ENCODE results near the gene LYRM9. TPM values are rescaled to one million over a fixed set of nuclear protein-coding genes. Genes with fewer than 3 reads are reported as not detected.

The LYRM9 gene
- total and polyA plus RNA-seq, 10 of the 15 experiments (the other 5 are each of a cell fraction or from before 2014, with no cell fraction given) = 1.8 to 8.3 (median 4.6) TPM

DNA sequence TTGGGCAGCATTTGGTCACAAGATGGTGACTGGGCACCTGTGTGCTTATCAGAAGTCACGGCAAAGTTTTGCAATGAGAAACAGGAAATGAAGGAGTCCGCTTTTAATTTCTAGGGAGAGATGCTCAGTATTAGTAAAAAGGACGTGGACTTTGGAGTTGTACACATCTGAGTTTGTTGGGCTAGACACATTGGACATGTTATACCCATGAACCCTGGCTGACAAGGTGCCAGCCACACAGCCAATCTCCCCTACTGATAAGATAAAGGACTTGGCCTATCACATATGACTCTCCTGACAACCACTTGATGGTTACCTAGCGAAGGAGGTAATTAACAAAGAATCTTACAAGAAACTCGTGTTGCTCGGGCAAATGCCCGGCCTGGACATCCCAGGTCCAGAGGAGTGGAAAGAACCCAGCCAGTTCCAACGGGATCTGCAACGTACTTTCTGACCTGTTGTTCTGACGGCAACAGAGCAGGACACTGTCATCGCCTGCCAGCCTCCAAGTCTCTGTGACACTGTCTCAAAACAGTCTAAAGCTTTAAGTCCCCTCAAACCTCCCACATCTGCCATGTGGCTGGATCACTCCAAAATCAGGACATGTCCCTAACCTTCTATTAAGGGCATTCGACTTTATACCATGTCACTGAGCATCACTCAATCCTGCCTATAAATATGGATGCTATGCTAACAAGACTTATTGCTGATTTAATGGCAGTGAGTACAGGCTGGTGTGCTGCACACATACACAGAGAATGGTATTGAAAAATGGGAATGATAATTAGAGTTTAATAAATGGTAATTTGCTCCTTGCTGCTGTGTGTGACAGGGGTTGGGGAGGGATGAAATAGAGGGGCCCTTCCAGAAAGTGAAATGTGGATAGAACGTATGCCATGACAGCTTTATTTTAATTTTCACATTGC, 47.6 kb upstream of the LYRM9 start:
- ChIA-PET POLR2A (interaction anchor here (0.5 kb wide), 1 partner anchor 203 kb away, joined by 8 read pairs; no protein-coding TSS in a partner anchor), SMC1A (ENCODE audit: uncharacterized antibody, unreplicated experiment) (interaction anchor here (1.0 to 2.6 kb wide), 7 partner anchors 12 to 135 kb away, joined by 3 to 21 read pairs (median 5); partner anchors contain the start of gene LYRM9), CTCF (interaction anchor here (1.0 to 2.5 kb wide), 7 partner anchors 18 to 135 kb away, joined by 3 to 17 read pairs (median 5); partner anchors contain the start of genes LYRM9 and NLK), RAD21 (ENCODE audit: unreplicated experiment) (interaction anchor here (1.0 to 2.0 kb wide), 6 partner anchors 47 to 160 kb away, joined by 3 to 9 read pairs (median 4); no protein-coding TSS in a partner anchor)
- FAIRE-seq (no peak), DNase-seq (ENCODE audit: low read depth, low spot score) (no peak), ATAC-seq (no peak)
- Histone ChIP-seq H3K4me3 (no peak overlapping the region), H3K4me2 (ENCODE audit: control insufficient read depth, insufficient read depth) (no peak overlapping the region), H3K9ac (ENCODE audit: control insufficient read depth, insufficient read depth, low read length) (no peak overlapping the region), H3K79me2 (ENCODE audit: control insufficient read depth, insufficient read depth, low read length) (no peaks in the 10 kb centered on the region), H3K9me3 (replicated peaks; ENCODE audit: control insufficient read depth, insufficient read depth, low read length) (no peaks in the 10 kb centered on the region), H3K27me3 (replicated peaks in 1 of 2; ENCODE audit: control insufficient read depth in 2 of 2, insufficient read depth in 2 of 2, low read length in 1 of 2) (no peaks in the 10 kb centered on the region), H4K20me1 (ENCODE audit: control insufficient read depth, insufficient read depth) (no peaks in the 10 kb centered on the region), H3K27ac (ENCODE audit: control insufficient read depth, insufficient read depth) (no peak overlapping the region), H3K4me1 (ENCODE audit: control insufficient read depth, insufficient read depth, low read length) (peaks cover 20% of the 10 kb centered on the region), H3K36me3 (ENCODE audit: control insufficient read depth in 2 of 2, insufficient read depth in 2 of 2, low read length in 1 of 2) (no peaks in the 10 kb centered on the region), H2AFZ (ENCODE audit: control insufficient read depth, low read depth, low read length) (no peak overlapping the region)
- WGBS (ENCODE audit: insufficient coverage, insufficient replicate concordance, low lambda C conversion rate, missing lambda C conversion rate) = 34% methylated on average over 13 of the region's 13 CpGs
- TF ChIP-seq NFXL1 (IDR thresholded peaks at IDR 0.05; ENCODE audit: borderline replicate concordance) (no peak), RUNX3 (IDR thresholded peaks at IDR 0.05; ENCODE audit: low read length) (no peak), KLF5 (IDR thresholded peaks at IDR 0.05; ENCODE audit: partially characterized antibody) (no peak), BMI1 (IDR thresholded peaks at IDR 0.05; ENCODE audit: borderline replicate concordance) (no peak), HCFC1 (IDR thresholded peaks at IDR 0.05; ENCODE audit: low read length) (no peak), IRF4 (IDR thresholded peaks at IDR 0.05; ENCODE audit: low read depth, low read length) (no peak), ZNF217 (IDR thresholded peaks at IDR 0.05) (no peak), CBX5 (IDR thresholded peaks at IDR 0.05; ENCODE audit: low read depth) (no peak), ZBED1 (IDR thresholded peaks at IDR 0.05; ENCODE audit: borderline replicate concordance) (no peak), LARP7 (IDR thresholded peaks at IDR 0.05) (no peak), PAX8 (IDR thresholded peaks at IDR 0.05) (no peak), IKZF1 (conservative IDR thresholded peaks at IDR 0.05) (no peak)
- TF ChIP-seq, protein P1, sequence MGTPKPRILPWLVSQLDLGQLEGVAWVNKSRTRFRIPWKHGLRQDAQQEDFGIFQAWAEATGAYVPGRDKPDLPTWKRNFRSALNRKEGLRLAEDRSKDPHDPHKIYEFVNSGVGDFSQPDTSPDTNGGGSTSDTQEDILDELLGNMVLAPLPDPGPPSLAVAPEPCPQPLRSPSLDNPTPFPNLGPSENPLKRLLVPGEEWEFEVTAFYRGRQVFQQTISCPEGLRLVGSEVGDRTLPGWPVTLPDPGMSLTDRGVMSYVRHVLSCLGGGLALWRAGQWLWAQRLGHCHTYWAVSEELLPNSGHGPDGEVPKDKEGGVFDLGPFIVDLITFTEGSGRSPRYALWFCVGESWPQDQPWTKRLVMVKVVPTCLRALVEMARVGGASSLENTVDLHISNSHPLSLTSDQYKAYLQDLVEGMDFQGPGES (IDR thresholded peaks at IDR 0.05) = no peak
- BruUV-seq (replicated peaks) = no TSS peak
- in situ Hi-C loops (cut with MboI) = no loop called here
- intact Hi-C loops (cut with micrococcal nuclease; ENCODE audit: unreplicated experiment) = loop anchor here (5.0 kb wide), 1 partner anchor 133 kb away; no protein-coding TSS in a partner anchor

Data from GM12878 (cell line).